Hepatocyte (in vitro differentiated cells): Measurements from ENCODE around the gene CCDC27. TPM values are rescaled to one million over a fixed set of nuclear protein-coding genes. Genes with fewer than 3 reads are reported as not detected.

Experiments
- DNase-seq: peaks from one replicate; pipeline ENCODE4 v3.0.0-alpha.2; 2016; ENCODE audit warnings: low spot score
- H2AFZ ChIP-seq: fragments of 200-600 bp; sonication (generic); 2 replicates; pipeline ENCODE4 v1.6.0; 2016; ENCODE audit warnings: antibody characterized with exemption, mild to moderate bottlenecking
- H3K27ac ChIP-seq: fragments of 200-600 bp; sonication (generic); 2 replicates; pipeline ENCODE4 v1.5.1; 2016; ENCODE audit warnings: mild to moderate bottlenecking
- H3K27me3 ChIP-seq: fragments of 200-600 bp; sonication (generic); 2 replicates; pipeline ENCODE4 v1.6.1; 2016
- H3K36me3 ChIP-seq: fragments of 200-600 bp; sonication (generic); replicated peaks from 2 replicates; pipeline ENCODE4 v1.5.1; 2016; ENCODE audit warnings: low read depth; ENCODE audit not compliant: insufficient read depth
- H3K4me1 ChIP-seq: fragments of 200-600 bp; sonication (generic); 2 replicates; pipeline ENCODE4 v1.5.1; 2016; ENCODE audit warnings: mild to moderate bottlenecking, moderate library complexity; ENCODE audit not compliant: insufficient read depth
- H3K4me2 ChIP-seq: fragments of 200-600 bp; sonication (generic); 2 replicates; pipeline ENCODE4 v1.6.0; 2016
- H3K4me3 ChIP-seq: fragments of 200-600 bp; sonication (generic); 2 replicates; pipeline ENCODE4 v1.5.1; 2016; ENCODE audit warnings: mild to moderate bottlenecking
- H3K79me2 ChIP-seq: fragments of 200-600 bp; sonication (generic); 2 replicates; pipeline ENCODE4 v1.6.0; 2017; ENCODE audit warnings: mild to moderate bottlenecking
- H3K9me2 ChIP-seq: fragments of 200-600 bp; sonication (generic); replicated peaks from 2 replicates; pipeline ENCODE4 v1.6.0; 2017; ENCODE audit warnings: mild to moderate bottlenecking; ENCODE audit not compliant: insufficient read depth
- H3K9me3 ChIP-seq: fragments of 200-600 bp; sonication (generic); 2 replicates; pipeline ENCODE4 v1.5.1; 2016; ENCODE audit warnings: low read depth, mild to moderate bottlenecking
- H4K20me1 ChIP-seq: fragments of 200-600 bp; sonication (generic); 2 replicates; pipeline ENCODE4 v1.6.0; 2016; ENCODE audit warnings: mild to moderate bottlenecking; ENCODE audit not compliant: insufficient read depth, poor library complexity, severe bottlenecking
- CTCF ChIP-seq: fragments of 200-600 bp; sonication (generic); IDR thresholded peaks from 2 replicates; pipeline ENCODE4 v1.5.1; 2016; ENCODE audit warnings: antibody characterized with exemption, mild to moderate bottlenecking; ENCODE audit not compliant: poor library complexity
- EZH2 ChIP-seq: fragments of 200-600 bp; sonication (generic); IDR thresholded peaks from 2 replicates; pipeline ENCODE4 v1.6.1; 2016; ENCODE audit warnings: antibody characterized with exemption, mild to moderate bottlenecking, borderline replicate concordance
- EZH2phosphoT487 ChIP-seq: fragments of 200-600 bp; sonication (generic); IDR thresholded peaks from one replicate; pipeline ENCODE4 v1.6.1; 2018; ENCODE audit warnings: antibody characterized with exemption, mild to moderate bottlenecking, low read depth, moderate library complexity; ENCODE audit not compliant: unreplicated experiment, severe bottlenecking
- WGBS: methylation state at CpG from one replicate; pipeline ENCODE4 v1.1.6; 2016; ENCODE audit warnings: low lambda C conversion rate; ENCODE audit errors: missing lambda C conversion rate; 5-methylcytosine and 5-hydroxymethylcytosine counted together
- polyA plus RNA-seq: library from polyadenylated mRNA; unstranded; fragments of >200 nt; fragmentation: Nextera tagmentation; extraction: Ambion mirVana; gene quantifications from 2 replicates; pipeline ENCODE4 v1.2.1, GENCODE V29; 2016
- total RNA-seq: library from RNA; depleted of rRNA; stranded (reverse); fragments of >200 nt; gene quantifications from 2 replicates; pipeline ENCODE4 v1.2.3, GENCODE V29; 2014

Gene CCDC27
- total and polyA plus RNA-seq, 2 experiments from 2014 or later = 0.17 to 0.59 TPM

GRCh38 chr1:3703786-3704371 is 48.4 kb upstream of the CCDC27 start:
- H3K9me2 ChIP-seq = no peaks in the 10 kb centered on the region
- H3K79me2 ChIP-seq = no peaks in the 10 kb centered on the region
- no peaks in the 10 kb centered on the region for H4K20me1 ChIP-seq
- TF ChIP-seq CTCF = no peak
- no peak for TF ChIP-seq EZH2phosphoT487
- no peak for TF ChIP-seq EZH2
- no peaks in the 10 kb centered on the region for H3K4me1 ChIP-seq
- no peaks in the 10 kb centered on the region for H3K9me3 ChIP-seq
- no peak overlapping the region for H2AFZ ChIP-seq
- H3K4me2 ChIP-seq = no peak overlapping the region
- no peak overlapping the region for H3K27ac ChIP-seq
- peaks cover 18% of the 10 kb centered on the region for H3K27me3 ChIP-seq
- 88% methylated on average over 28 of the region's 28 CpGs for WGBS
- H3K4me3 ChIP-seq = no peak overlapping the region
- DNase-seq = no peak
- H3K36me3 ChIP-seq = no peaks in the 10 kb centered on the region

- no peak overlapping the region for H3K4me3 ChIP-seq
- TF ChIP-seq EZH2phosphoT487 (no peak), CTCF (no peak), EZH2 (no peak)
- no peaks in the 10 kb centered on the region for H3K79me2 ChIP-seq
- H3K4me1 ChIP-seq = no peaks in the 10 kb centered on the region
- peaks cover 18% of the 10 kb centered on the region for H3K27me3 ChIP-seq
- H3K9me2 ChIP-seq = no peaks in the 10 kb centered on the region
- no peaks in the 10 kb centered on the region for H3K9me3 ChIP-seq
- H2AFZ ChIP-seq = no peak overlapping the region
- no peaks in the 10 kb centered on the region for H3K36me3 ChIP-seq
- no peak overlapping the region for H3K27ac ChIP-seq
- WGBS = 90% methylated on average over 19 of the region's 19 CpGs
- no peak for DNase-seq
- H4K20me1 ChIP-seq = no peaks in the 10 kb centered on the region
- no peak overlapping the region for H3K4me2 ChIP-seq
These were observed 46.8 kb upstream of the CCDC27 start for GRCh38 chr1:3705341-3705950.

GRCh38 chr1:3706651-3707297 is 45.5 kb upstream of the CCDC27 start:
- Histone ChIP-seq H3K9me3 (no peaks in the 10 kb centered on the region), H3K4me2 (no peak overlapping the region), H3K9me2 (no peaks in the 10 kb centered on the region), H4K20me1 (no peaks in the 10 kb centered on the region), H3K36me3 (no peaks in the 10 kb centered on the region), H2AFZ (no peak overlapping the region), H3K4me3 (no peak overlapping the region), H3K79me2 (no peaks in the 10 kb centered on the region), H3K4me1 (no peaks in the 10 kb centered on the region), H3K27ac (no peak overlapping the region), H3K27me3 (peaks cover 18% of the 10 kb centered on the region)
- no peak for DNase-seq
- 86% methylated on average over 26 of the region's 26 CpGs for WGBS
- TF ChIP-seq EZH2phosphoT487 (no peak), EZH2 (no peak), CTCF (no peak)
